ENCODE data around the gene AQP7.

- TF ChIP-seq EGR1 (IDR thresholded peaks at IDR 0.05; ENCODE audit: low read depth in 2 of 2) (no peak), CTCF (IDR thresholded peaks at IDR 0.05; ENCODE audit: low read depth, low read length, missing input control) (no peak)
Measured at GRCh38 chr9:33434317-33435105, 32.1 kb upstream of the AQP7 start.

Measured in liver (tissue), 3 donors.